ENCODE data around the gene SLC31A1.

The SLC31A1 gene

DNA sequence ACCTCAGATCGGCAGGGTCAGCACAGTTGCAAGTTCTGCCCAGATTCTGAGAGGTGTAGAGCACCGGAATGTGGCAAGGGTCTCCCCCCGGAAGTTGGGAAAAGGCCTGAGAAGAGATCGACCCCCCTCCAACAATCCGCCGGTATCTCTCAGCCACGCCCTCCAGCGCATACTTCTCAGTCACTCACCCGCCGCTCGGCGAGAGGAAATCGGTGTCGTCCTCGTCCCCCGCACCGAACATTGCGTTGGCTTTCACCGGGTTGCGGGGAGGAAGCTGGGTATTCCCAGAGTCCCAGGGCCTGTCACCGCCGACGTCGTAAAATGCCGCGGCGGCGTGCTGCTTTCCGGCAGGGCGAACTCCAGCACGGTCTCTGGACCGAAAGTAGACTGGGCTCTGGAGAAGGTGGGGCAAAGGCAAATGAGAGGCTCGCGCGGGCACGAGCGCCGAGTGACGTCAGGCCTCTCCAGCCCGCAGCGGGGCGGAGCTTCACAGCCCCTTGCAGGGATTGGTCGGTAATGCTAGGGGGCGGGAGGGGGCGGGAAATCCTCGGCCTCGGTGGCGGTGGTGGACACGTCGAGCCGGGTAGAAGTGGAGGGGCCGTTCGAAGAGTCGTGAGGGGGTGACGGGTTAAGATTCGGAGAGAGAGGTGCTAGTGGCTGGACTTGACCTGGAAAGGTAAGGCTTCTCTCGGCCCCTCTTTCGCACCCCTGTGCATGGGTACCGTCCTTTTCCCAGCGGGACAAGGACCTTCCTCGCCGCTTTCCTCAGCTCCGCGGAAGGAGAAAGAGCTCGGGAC, at the start of gene SLC31A1, which contains the start of gene FKBP15:
SLC31A1 (plus strand) TSS at position 542 of the 797 bp plus-strand sequence. CDS start 34,605 bp downstream, outside the sequence.
FKBP15 (minus strand) TSS at position 275 of the 797 bp plus-strand sequence; CDS start at position 241, 34 bp downstream.
- DNase-seq: peak; percentile 98

GRCh38 chr9:113173341-113173740, 48.0 kb upstream of the SLC31A1 start:
- DNase-seq: no peak

- DNase-seq: no peak
Observed at GRCh38 chr9:113176803-113177202, 44.5 kb upstream of the SLC31A1 start.

GRCh38 chr9:113177251-113177650, 44.1 kb upstream of the SLC31A1 start:
- DNase-seq: no peak

DNA sequence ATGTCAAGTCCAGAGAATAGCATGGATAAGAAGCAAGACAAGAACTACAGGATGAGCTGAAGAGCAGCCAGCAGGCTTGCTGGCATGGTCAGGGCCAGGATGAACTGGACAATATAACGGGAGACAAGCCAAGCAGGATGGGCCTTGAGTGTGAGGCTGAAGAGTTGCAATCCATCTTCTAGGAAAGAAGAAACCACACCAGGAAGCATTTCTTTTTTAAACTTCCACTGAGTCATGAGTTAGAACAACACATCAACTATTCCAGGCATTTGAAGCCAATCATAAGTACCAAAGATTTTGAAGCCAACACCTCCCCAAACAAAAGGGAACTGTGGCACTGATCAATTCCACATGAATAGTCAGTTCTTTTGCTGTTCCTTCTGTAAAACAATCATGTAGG, 43.3 kb upstream of the SLC31A1 start:
- DNase-seq: no peak

- DNase-seq: no peak
Observed at GRCh38 chr9:113179839-113180238, 41.5 kb upstream of the SLC31A1 start.

DNA sequence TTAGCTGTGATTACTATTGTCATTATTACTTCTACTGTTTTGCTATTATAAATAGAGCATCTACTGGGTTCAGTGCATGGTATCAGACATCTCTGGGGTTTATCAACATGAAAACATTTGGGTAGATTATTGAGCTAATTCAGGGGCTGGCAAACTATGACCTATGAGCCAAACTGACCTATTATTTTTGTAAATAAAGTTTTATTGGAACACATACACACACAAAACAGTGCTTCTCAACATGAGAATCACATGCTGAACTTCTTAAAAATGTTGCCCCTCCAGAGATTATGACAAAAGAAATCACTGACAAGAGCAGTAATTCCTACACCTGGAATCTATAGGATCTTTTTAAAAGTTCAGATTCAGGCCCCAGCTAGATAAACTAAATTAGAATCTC, 40.2 kb upstream of the SLC31A1 start:
- DNase-seq: no peak

GRCh38 chr9:113183956-113184488, 37.3 kb upstream of the SLC31A1 start:
- DNase-seq: no peak

DNA sequence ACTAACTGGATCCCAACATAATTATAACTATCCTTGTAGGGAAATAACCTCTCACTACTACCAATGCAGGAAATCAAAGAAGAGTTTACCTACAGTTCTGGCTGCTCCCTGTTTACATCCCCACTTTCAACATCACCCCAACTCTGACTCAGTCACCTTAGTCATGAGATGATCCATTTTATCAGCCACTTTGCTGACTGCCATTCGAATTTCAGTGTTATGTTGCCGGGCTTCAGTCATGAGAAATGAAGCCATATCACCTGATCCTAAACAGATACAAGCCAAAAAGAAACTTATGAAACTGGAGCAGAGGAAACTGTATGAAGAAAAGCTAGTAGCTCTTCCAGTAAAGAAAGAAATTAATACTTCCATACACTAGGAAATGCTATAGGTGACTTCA, 36.8 kb upstream of the SLC31A1 start:
- no peak for DNase-seq

- DNase-seq: no peak
Observed at GRCh38 chr9:113185271-113185670, 36.1 kb upstream of the SLC31A1 start.

GRCh38 chr9:113186137-113186755, 35.1 kb upstream of the SLC31A1 start:
- no peak for DNase-seq

DNA sequence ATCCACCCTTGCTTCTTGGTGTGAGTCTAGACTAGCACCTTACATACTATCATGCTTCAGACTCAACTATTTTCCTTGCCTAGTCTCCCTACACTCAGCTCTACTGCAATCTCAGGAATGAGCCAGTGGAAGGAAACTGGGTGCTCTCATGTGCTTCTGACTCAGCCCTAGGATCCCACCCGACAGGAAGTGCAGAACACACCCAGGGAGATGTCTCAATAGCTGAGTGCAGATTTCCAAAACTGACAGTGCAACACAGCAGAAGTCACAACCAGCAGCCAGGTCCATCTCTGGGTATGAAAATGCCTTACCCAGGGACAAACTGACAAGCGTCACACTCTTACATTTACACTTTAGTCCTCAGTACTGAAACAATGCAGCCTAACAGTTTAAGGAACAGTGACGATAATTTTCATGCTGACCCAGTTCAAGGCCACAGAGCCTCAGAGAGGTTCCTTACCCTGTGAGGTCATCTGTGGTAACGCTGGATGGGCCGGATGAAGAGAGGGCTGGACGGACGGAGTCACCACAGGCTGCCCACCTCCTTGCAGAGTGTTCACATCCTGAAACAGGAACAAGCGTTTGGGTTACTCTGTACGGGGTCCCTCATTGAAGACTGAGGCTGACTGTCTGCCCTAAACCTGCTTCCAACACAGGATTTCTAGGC, 33.3 kb upstream of the SLC31A1 start:
- DNase-seq: peak; percentile 7

GRCh38 chr9:113192455-113192854, 28.9 kb upstream of the SLC31A1 start:
- DNase-seq: no peak

DNA sequence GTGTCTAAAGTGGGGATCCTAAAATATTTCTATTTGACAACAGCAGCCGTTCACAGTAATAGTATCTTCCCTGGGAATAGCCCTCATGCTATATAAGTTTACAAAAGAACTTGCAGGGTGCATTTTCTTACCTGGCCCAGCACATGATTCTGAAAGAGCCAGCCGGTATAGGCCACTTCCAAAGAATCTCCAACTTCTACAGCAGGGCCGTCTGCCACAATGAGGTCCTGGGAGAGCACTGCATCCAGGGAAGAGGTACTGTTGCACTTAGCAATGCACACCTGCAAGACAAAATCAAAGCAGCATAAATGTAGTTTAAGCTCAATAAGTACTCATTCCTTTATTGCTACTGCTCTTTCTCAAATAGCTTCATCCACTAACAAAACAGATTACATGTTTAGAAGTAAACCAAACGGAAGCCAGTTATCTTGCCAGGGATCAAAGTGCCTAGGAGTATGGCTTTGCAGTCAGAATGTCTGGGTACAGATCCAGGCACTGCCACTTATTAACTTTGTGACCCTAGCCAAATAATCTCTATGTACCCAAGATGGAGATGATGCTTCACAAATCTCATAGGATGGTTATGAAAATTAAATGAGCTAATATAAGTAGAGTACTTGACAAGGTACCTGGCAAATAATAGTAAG, 21.5 kb upstream of the SLC31A1 start:
- no peak for DNase-seq

GRCh38 chr9:113205432-113205831, 15.9 kb upstream of the SLC31A1 start:
- no peak for DNase-seq

DNA sequence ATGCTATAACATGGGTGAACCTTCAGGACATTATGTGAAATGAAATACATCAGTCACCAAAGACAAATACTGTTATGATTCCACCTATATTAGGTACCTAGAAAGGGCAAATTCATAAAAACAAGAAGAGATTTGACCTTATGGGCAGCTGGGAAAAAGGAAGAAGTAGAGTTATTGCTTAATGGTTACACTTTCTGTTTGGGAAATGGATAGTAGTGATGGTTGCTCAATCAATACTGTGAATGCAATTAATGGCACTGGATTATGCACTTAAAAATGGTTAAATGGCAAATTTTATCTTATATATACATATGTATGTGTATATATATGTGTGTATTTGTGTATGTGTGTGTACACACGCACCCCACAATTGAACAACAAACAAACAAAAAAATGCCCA, 15.5 kb upstream of the SLC31A1 start:
- DNase-seq: no peak

GRCh38 chr9:113210815-113211214, 10.5 kb upstream of the SLC31A1 start:
- no peak for DNase-seq

- DNase-seq: peak; percentile 43
Observed at GRCh38 chr9:113215132-113215531, 6.2 kb upstream of the SLC31A1 start.

DNA sequence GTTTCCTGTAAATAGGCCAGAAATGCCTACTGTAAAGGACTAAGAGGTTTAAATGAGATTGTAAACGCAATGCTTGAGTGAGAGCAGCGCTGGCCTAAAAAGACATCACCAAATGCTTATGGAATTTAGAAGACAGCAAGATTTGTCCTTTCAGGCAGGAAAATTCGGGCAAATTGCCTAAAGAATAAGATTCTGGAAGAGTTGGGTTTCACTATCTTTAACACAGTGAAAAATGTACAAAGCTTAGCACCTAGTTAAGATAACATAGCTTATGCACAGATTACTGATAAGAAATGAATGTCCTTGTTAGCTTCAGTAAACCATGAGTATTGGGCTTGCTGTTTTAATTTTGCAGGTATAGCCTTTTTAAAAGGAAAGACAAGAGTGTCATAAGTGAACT, 4.9 kb upstream of the SLC31A1 start:
- DNase-seq: no peak

- DNase-seq: no peak
Observed at GRCh38 chr9:113219186-113219936, 2.0 kb upstream of the SLC31A1 start.

DNA sequence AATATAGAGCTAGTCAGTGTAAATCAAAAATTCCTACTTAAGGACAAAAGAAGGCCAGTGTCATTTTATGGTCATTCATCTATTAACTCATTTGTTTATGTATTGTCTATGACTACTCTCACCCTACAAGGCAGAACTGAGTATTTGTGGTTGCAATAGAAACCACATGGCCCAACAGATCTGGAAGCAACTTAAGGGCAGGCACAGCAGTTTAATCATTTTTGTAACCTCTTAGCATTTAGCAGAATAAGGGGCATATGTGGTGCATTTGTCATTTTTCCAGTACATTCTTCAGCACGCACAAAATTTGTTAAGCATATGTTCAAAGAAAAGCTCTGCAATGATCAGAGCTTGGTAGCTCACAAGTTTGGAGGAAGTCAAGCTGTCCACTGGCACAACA, 1.4 kb upstream of the SLC31A1 start:
- DNase-seq: peak; percentile 36

DNA sequence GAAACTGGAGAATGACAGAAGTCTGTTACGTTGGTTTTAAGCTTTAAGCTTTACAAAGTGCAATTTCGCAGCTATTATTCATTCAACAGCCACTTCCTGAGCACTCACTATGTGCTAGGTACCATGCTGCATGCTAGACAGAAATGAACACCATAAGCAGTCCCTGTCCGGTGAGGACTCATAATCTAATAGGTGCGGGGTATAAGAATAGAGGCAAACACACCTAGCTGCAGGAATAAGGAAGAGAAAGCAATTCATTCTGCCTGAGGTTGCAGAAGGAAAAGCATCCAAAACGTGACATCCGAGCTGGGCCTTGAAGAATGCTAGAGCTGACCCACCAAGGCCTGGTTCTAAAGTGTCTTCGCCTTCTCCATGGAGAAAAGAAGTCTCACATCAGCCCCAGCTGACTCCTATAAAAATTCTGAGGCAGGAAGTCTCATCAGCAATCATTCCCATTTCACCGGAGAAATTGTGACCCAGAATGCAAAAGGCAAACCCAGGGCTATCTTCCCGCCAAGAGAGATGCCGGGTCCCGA, 809 bp upstream of the SLC31A1 start:
- peak; percentile 20 for DNase-seq

All from CD4-positive, alpha-beta T cell treated with Interleukin-12 subunit alpha and Interleukin-12 subunit beta, for 1 hour (primary cell).